H9 (cell line): Measurements from ENCODE around the gene IL1RL1. TPM values are rescaled to one million over a fixed set of nuclear protein-coding genes. Genes with fewer than 3 reads are reported as not detected.

ENCODE experiments used
- DNase-seq: peaks from one replicate; pipeline ENCODE4 v3.0.0-alpha.2; 2017
- H2AFZ ChIP-seq: one replicate; pipeline ENCODE4 v1.6.1; 2013; ENCODE audit warnings: mild to moderate bottlenecking, low read length, control low read depth, moderate library complexity
- H2AK5ac ChIP-seq: 2 replicates; pipeline ENCODE4 v1.6.1; 2013; ENCODE audit warnings: low read length, control low read depth, mixed read lengths; ENCODE audit not compliant: insufficient read length
- H2BK120ac ChIP-seq: one replicate; pipeline ENCODE4 v1.6.1; 2013; ENCODE audit warnings: low read depth, mild to moderate bottlenecking, low read length, control low read depth, inconsistent platforms; ENCODE audit not compliant: poor library complexity, severe bottlenecking
- H2BK12ac ChIP-seq: 2 replicates; pipeline ENCODE4 v1.6.1; 2013; ENCODE audit warnings: low read length, control low read depth, mixed read lengths, low read depth; ENCODE audit not compliant: insufficient read length
- H2BK15ac ChIP-seq: 2 replicates; pipeline ENCODE4 v1.6.1; 2013; ENCODE audit warnings: low read depth, low read length, control low read depth
- H2BK20ac ChIP-seq: one replicate; pipeline ENCODE4 v1.6.1; 2013; ENCODE audit warnings: low read depth, mild to moderate bottlenecking, low read length, control low read depth, inconsistent platforms; ENCODE audit not compliant: poor library complexity, severe bottlenecking
- H2BK5ac ChIP-seq: 2 replicates; pipeline ENCODE4 v1.6.1; 2013; ENCODE audit warnings: low read length, control low read depth, mixed read lengths; ENCODE audit not compliant: insufficient read length
- H3K14ac ChIP-seq: 2 replicates; pipeline ENCODE4 v1.6.1; 2013; ENCODE audit warnings: low read length, control low read depth; ENCODE audit not compliant: insufficient read depth
- H3K18ac ChIP-seq: 2 replicates; pipeline ENCODE4 v1.6.1; 2013; ENCODE audit warnings: low read depth, mild to moderate bottlenecking, mixed read lengths, low read length, control low read depth; ENCODE audit not compliant: insufficient read length
- H3K23ac ChIP-seq: 2 replicates; pipeline ENCODE4 v1.6.1; 2013; ENCODE audit warnings: low read length, control low read depth, mixed read lengths, low read depth; ENCODE audit not compliant: insufficient read length
- H3K23me2 ChIP-seq: 2 replicates; pipeline ENCODE4 v1.6.1; 2013; ENCODE audit warnings: low read depth, mild to moderate bottlenecking, mixed read lengths, low read length, control low read depth; ENCODE audit not compliant: insufficient read length, poor library complexity, severe bottlenecking
- H3K27ac ChIP-seq: 2 replicates; pipeline ENCODE4 v1.5.1; 2013; ENCODE audit warnings: low read length, control low read depth, mixed read lengths, low read depth; ENCODE audit not compliant: insufficient read length
- H3K27me3 ChIP-seq: 2 replicates; pipeline ENCODE4 v1.6.1; 2013; ENCODE audit warnings: low read length, control low read depth, inconsistent platforms; ENCODE audit not compliant: insufficient read depth
- H3K4ac ChIP-seq: 2 replicates; pipeline ENCODE4 v1.6.1; 2013; ENCODE audit warnings: low read depth, mild to moderate bottlenecking, control low read depth, inconsistent platforms, low read length, moderate library complexity
- H3K4me1 ChIP-seq: 2 replicates; pipeline ENCODE4 v1.6.1; 2013; ENCODE audit warnings: low read length, control low read depth, inconsistent platforms; ENCODE audit not compliant: insufficient read depth
- H3K4me2 ChIP-seq: 2 replicates; pipeline ENCODE4 v1.6.1; 2013; ENCODE audit warnings: low read length, control low read depth, mixed read lengths; ENCODE audit not compliant: insufficient read length, insufficient read depth
- H3K56ac ChIP-seq: 2 replicates; pipeline ENCODE4 v1.6.1; 2013; ENCODE audit warnings: low read depth, mild to moderate bottlenecking, mixed read lengths, low read length, control low read depth; ENCODE audit not compliant: insufficient read length
- H3K79me1 ChIP-seq: 2 replicates; pipeline ENCODE4 v1.6.1; 2013; ENCODE audit warnings: low read depth, mild to moderate bottlenecking, moderate library complexity, low read length, control low read depth, inconsistent platforms; ENCODE audit not compliant: insufficient read depth, poor library complexity, severe bottlenecking
- H3K79me2 ChIP-seq: 2 replicates; pipeline ENCODE4 v1.6.1; 2013; ENCODE audit warnings: low read length, control low read depth, inconsistent platforms; ENCODE audit not compliant: insufficient read depth
- H3K9ac ChIP-seq: 2 replicates; pipeline ENCODE4 v1.6.1; 2013; ENCODE audit warnings: low read length, control low read depth, mixed read lengths; ENCODE audit not compliant: insufficient read length; ENCODE audit errors: extremely low read depth
- H3K9me3 ChIP-seq: one replicate; pipeline ENCODE4 v1.6.1; 2013; ENCODE audit warnings: low read depth, low read length, inconsistent platforms; ENCODE audit not compliant: control insufficient read depth
- H3T11ph ChIP-seq: one replicate; pipeline ENCODE4 v1.6.1; 2013; ENCODE audit warnings: mild to moderate bottlenecking, low read length, control low read depth, inconsistent platforms
- H4K20me1 ChIP-seq: one replicate; pipeline ENCODE4 v1.6.1; 2013; ENCODE audit not compliant: control insufficient read depth, insufficient read length, insufficient read depth
- H4K5ac ChIP-seq: 2 replicates; pipeline ENCODE4 v1.6.1; 2013; ENCODE audit warnings: low read depth, mild to moderate bottlenecking, mixed read lengths, low read length, control low read depth; ENCODE audit not compliant: insufficient read length
- H4K8ac ChIP-seq: replicated peaks from 2 replicates; pipeline ENCODE4 v1.6.1; 2013; ENCODE audit warnings: low read length, control low read depth, mixed read lengths, low read depth; ENCODE audit not compliant: insufficient read length
- H4K91ac ChIP-seq: 2 replicates; pipeline ENCODE4 v1.6.1; 2013; ENCODE audit warnings: low read depth, mild to moderate bottlenecking, moderate library complexity, mixed read lengths, low read length, control low read depth; ENCODE audit not compliant: insufficient read length
- H3K27ac Mint-ChIP-seq, 3 experiments: 2 replicates in 2 of 3; 3 replicates in 1 of 3; pipeline ENCODE4 v1.8.0; 2020 to 2021; ENCODE audit warnings: mixed read lengths in 3 of 3, mild to moderate bottlenecking in 1 of 3, moderate library complexity in 1 of 3
- H3K27me3 Mint-ChIP-seq: 2 replicates; pipeline ENCODE4 v1.8.0; 2021; ENCODE audit warnings: low read depth, mild to moderate bottlenecking, moderate library complexity, mixed read lengths
- H3K36me3 Mint-ChIP-seq, 3 experiments: 2 replicates in 2 of 3; 3 replicates in 1 of 3; pipeline ENCODE4 v1.8.0; 2020 to 2021; ENCODE audit warnings: low read depth in 3 of 3, mixed read lengths in 3 of 3; ENCODE audit not compliant: insufficient read depth in 1 of 3
- H3K4me1 Mint-ChIP-seq, 2 experiments: 2 replicates each; pipeline ENCODE4 v1.8.0; 2020; ENCODE audit warnings: mixed read lengths in 2 of 2
- H3K4me3 Mint-ChIP-seq, 2 experiments: 2 replicates in 1 of 2; 3 replicates in 1 of 2; pipeline ENCODE4 v1.8.0; 2020 to 2021; ENCODE audit warnings: mild to moderate bottlenecking in 2 of 2, mixed read lengths in 2 of 2, moderate library complexity in 1 of 2
- H3K9me3 Mint-ChIP-seq, 2 experiments: 2 replicates in 1 of 2; 3 replicates in 1 of 2; pipeline ENCODE4 v1.8.0; 2020; ENCODE audit warnings: mild to moderate bottlenecking in 2 of 2, mixed read lengths in 2 of 2, moderate library complexity in 1 of 2
- CTCF ChIP-seq: fragments of 200-600 bp; sonication (generic); conservative IDR thresholded peaks from 3 replicates; pipeline ENCODE4 v1.8.0; 2021; ENCODE audit warnings: antibody characterized with exemption, mild to moderate bottlenecking
- WGBS: extraction: QIAGEN DNeasy Blood & Tissue Kit; methylation state at CpG from one replicate; pipeline ENCODE4 v1.1.7; 2013; ENCODE audit warnings: missing lambda C conversion rate, low lambda C conversion rate, mixed read lengths; ENCODE audit not compliant: insufficient read length; ENCODE audit errors: extremely low coverage; 5-methylcytosine and 5-hydroxymethylcytosine counted together
- total RNA-seq: library from RNA; stranded (reverse); gene quantifications from 2 replicates; pipeline ENCODE4 v1.2.1, GENCODE V29; 2021

IL1RL1 gene
- total RNA-seq, 1 experiment from 2014 or later, result not detected

GRCh38 chr2:102286041-102286440, 25.3 kb upstream of the IL1RL1 start:
- Histone ChIP-seq H3K4me1 (no peaks in the 10 kb centered on the region), H2BK15ac (no peak overlapping the region), H4K91ac (no peak overlapping the region), H2BK12ac (no peak overlapping the region), H3T11ph (no peak overlapping the region), H4K20me1 (no peaks in the 10 kb centered on the region), H3K23me2 (no peaks in the 10 kb centered on the region), H3K9ac (no peak overlapping the region), H3K27ac (no peak overlapping the region), H2AK5ac (no peak overlapping the region), H3K79me1 (no peaks in the 10 kb centered on the region), H2BK20ac (no peak overlapping the region), H3K27me3 (no peaks in the 10 kb centered on the region), H3K4ac (no peak overlapping the region), H3K4me2 (no peak overlapping the region), H3K56ac (no peak overlapping the region), H3K9me3 (no peaks in the 10 kb centered on the region), H3K14ac (no peak overlapping the region), H2BK120ac (no peak overlapping the region), H3K79me2 (no peaks in the 10 kb centered on the region), H4K8ac (no peak overlapping the region), H2BK5ac (no peak overlapping the region), H3K23ac (no peak overlapping the region), H4K5ac (no peak overlapping the region), H3K18ac (no peak overlapping the region), H2AFZ (no peak overlapping the region)
- TF ChIP-seq CTCF, result no peak
- no peak for DNase-seq
- H3K4me3 Mint-ChIP-seq, result no peak overlapping the region
- H3K27me3 Mint-ChIP-seq, result peaks cover 1% of the 10 kb centered on the region; the same call in 1 of the 2 replicates
- no peaks in the 10 kb centered on the region for H3K4me1 Mint-ChIP-seq
- H3K36me3 Mint-ChIP-seq, result no peaks in the 10 kb centered on the region
- no CpG with 5 or more reads among the region's 3 CpGs for WGBS
- H3K9me3 Mint-ChIP-seq, result no peaks in the 10 kb centered on the region
- no peak overlapping the region for H3K27ac Mint-ChIP-seq
